Measurements from ENCODE around the gene BRIX1.

BRIX1 gene

GRCh38 chr5:34929720-34930461 lies 14.4 kb downstream of the BRIX1 start:
- no peaks in the 10 kb centered on the region for H3K27me3 Mint-ChIP-seq (ENCODE audit: low read depth, poor library complexity)
- TF ChIP-seq CTCF (IDR thresholded peaks at IDR 0.05): no peak
- peak overlapping the region; percentile 99 for H3K27ac Mint-ChIP-seq
- peaks cover 50% of the 10 kb centered on the region for H3K36me3 Mint-ChIP-seq (ENCODE audit: low read depth)
- peak overlapping the region; percentile 99 for H3K4me3 Mint-ChIP-seq
- peaks cover 18% of the 10 kb centered on the region for H3K4me1 Mint-ChIP-seq
- DNase-seq: peak; percentile 77
- peaks cover 4% of the 10 kb centered on the region for H3K9me3 Mint-ChIP-seq

GRCh38 chr5:34930462-34930844 lies 14.9 kb downstream of the BRIX1 start:
- H3K4me3 Mint-ChIP-seq: peak overlapping the region; percentile 99
- TF ChIP-seq CTCF (IDR thresholded peaks at IDR 0.05): no peak
- H3K27me3 Mint-ChIP-seq (ENCODE audit: low read depth, poor library complexity): no peaks in the 10 kb centered on the region
- H3K27ac Mint-ChIP-seq: peak overlapping the region; percentile 99
- H3K9me3 Mint-ChIP-seq: peaks cover 4% of the 10 kb centered on the region
- peaks cover 18% of the 10 kb centered on the region for H3K4me1 Mint-ChIP-seq
- no peak for DNase-seq
- H3K36me3 Mint-ChIP-seq (ENCODE audit: low read depth): peaks cover 49% of the 10 kb centered on the region

- TF ChIP-seq CTCF (IDR thresholded peaks at IDR 0.05): no peak
- Mint-ChIP-seq H3K27ac (peak overlapping the region; percentile 0), H3K4me3 (peak overlapping the region; percentile 99), H3K4me1 (peaks cover 18% of the 10 kb centered on the region), H3K36me3 (ENCODE audit: low read depth) (peaks cover 46% of the 10 kb centered on the region), H3K9me3 (peaks cover 4% of the 10 kb centered on the region), H3K27me3 (ENCODE audit: low read depth, poor library complexity) (no peaks in the 10 kb centered on the region)
- no peak for DNase-seq
These were observed 15.4 kb downstream of the BRIX1 start for GRCh38 chr5:34930870-34931269.

- Mint-ChIP-seq H3K36me3 (ENCODE audit: low read depth) (peaks cover 53% of the 10 kb centered on the region), H3K9me3 (peaks cover 4% of the 10 kb centered on the region), H3K27me3 (ENCODE audit: low read depth, poor library complexity) (no peaks in the 10 kb centered on the region), H3K4me1 (peaks cover 18% of the 10 kb centered on the region), H3K27ac (no peak overlapping the region), H3K4me3 (no peak overlapping the region)
- no peak for TF ChIP-seq CTCF (IDR thresholded peaks at IDR 0.05)
- DNase-seq: no peak
These were observed 17.4 kb downstream of the BRIX1 start for GRCh38 chr5:34932947-34933346.

- Mint-ChIP-seq H3K27me3 (ENCODE audit: low read depth, poor library complexity) (no peaks in the 10 kb centered on the region), H3K36me3 (ENCODE audit: low read depth) (peaks cover 69% of the 10 kb centered on the region), H3K27ac (peak overlapping the region; percentile 18), H3K4me3 (no peak overlapping the region), H3K4me1 (no peaks in the 10 kb centered on the region), H3K9me3 (no peaks in the 10 kb centered on the region)
- TF ChIP-seq CTCF (IDR thresholded peaks at IDR 0.05): no peak
- no peak for DNase-seq
These were observed 26.4 kb downstream of the BRIX1 start for GRCh38 chr5:34941936-34942335.

- no peak for DNase-seq
- H3K27me3 Mint-ChIP-seq (ENCODE audit: low read depth, poor library complexity): no peaks in the 10 kb centered on the region
- H3K4me3 Mint-ChIP-seq: no peak overlapping the region
- H3K9me3 Mint-ChIP-seq: no peaks in the 10 kb centered on the region
- H3K4me1 Mint-ChIP-seq: no peaks in the 10 kb centered on the region
- H3K36me3 Mint-ChIP-seq (ENCODE audit: low read depth): peaks cover 71% of the 10 kb centered on the region
- TF ChIP-seq CTCF (IDR thresholded peaks at IDR 0.05): no peak
- no peak overlapping the region for H3K27ac Mint-ChIP-seq
These were observed 28.5 kb downstream of the BRIX1 start for GRCh38 chr5:34944044-34944443.
